Measurements from ENCODE around the gene TXNDC11.

Gene TXNDC11

DNA sequence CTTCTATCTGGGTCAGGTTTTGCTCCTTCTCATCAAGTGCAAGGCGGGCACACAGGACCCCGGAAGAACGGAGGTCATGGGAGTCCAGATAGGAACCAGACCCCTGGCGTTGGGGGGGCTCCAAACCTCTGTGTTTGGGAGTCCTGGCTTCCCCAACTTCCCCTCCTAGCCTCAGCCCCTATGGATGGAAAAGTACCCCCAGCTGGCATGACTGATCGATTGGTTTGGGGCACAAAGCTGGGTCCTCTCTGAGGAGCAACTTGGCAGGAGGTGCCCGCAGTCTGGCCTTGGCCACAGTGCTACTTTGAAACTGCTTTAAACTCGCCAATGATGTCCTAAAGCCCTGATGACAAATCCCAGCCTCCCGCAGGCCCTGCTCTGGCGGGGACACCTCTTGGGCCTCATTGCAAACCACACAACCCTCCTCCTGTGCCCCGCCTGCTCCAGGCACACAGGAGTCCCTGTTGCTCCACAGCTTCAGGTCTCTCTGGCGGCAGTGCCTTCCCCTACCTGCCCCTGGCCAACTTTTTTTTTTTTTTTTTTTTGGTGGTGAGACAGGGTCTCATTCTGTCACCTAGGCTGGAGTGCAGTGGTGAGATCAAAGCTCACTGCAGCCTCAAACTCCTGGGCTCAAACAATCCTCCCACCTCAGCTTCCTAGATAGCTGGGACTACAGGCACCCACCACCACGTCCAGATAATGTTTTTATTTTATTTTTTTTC is 112.5 kb downstream of the TXNDC11 start:
- TF ChIP-seq, protein P1, sequence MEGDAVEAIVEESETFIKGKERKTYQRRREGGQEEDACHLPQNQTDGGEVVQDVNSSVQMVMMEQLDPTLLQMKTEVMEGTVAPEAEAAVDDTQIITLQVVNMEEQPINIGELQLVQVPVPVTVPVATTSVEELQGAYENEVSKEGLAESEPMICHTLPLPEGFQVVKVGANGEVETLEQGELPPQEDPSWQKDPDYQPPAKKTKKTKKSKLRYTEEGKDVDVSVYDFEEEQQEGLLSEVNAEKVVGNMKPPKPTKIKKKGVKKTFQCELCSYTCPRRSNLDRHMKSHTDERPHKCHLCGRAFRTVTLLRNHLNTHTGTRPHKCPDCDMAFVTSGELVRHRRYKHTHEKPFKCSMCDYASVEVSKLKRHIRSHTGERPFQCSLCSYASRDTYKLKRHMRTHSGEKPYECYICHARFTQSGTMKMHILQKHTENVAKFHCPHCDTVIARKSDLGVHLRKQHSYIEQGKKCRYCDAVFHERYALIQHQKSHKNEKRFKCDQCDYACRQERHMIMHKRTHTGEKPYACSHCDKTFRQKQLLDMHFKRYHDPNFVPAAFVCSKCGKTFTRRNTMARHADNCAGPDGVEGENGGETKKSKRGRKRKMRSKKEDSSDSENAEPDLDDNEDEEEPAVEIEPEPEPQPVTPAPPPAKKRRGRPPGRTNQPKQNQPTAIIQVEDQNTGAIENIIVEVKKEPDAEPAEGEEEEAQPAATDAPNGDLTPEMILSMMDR (IDR thresholded peaks at IDR 0.05) = no peak

All from LNCAP (cell line).